HepG2 (cell line): ENCODE results near the gene TAP1. TPM values are rescaled to one million over a fixed set of nuclear protein-coding genes. Genes with fewer than 3 reads are reported as not detected.

Experiments used
- AGO2 ChIP-seq: fragments of 200-400 bp; formaldehyde crosslinking; optimal IDR thresholded peaks from 2 replicates; pipeline ENCODE3; 2017; ENCODE audit warnings: mild to moderate bottlenecking, low read depth, low read length, moderate library complexity
- DMTF1 ChIP-seq: sonication (generic); formaldehyde crosslinking; IDR thresholded peaks from 2 replicates; pipeline ENCODE4 v1.4.0; 2020; ENCODE audit warnings: mild to moderate bottlenecking, missing genetic modification reagents
- IKZF1 ChIP-seq: fragments of 450-650 bp; IDR thresholded peaks from 2 replicates; pipeline ENCODE4 v1.7.1; 2016
- LBX2 ChIP-seq: sonication (generic); formaldehyde crosslinking; IDR thresholded peaks from 2 replicates; pipeline ENCODE4 v1.5.0; 2020; ENCODE audit warnings: missing genetic modification reagents, mild to moderate bottlenecking, borderline replicate concordance
- MED8 ChIP-seq: sonication (generic); formaldehyde crosslinking; IDR thresholded peaks from 2 replicates; pipeline ENCODE4 v1.8.1; 2023; ENCODE audit warnings: mild to moderate bottlenecking, missing genetic modification reagents; ENCODE audit not compliant: insufficient replicate concordance
- MTA3 ChIP-seq: sonication (generic); formaldehyde crosslinking; IDR thresholded peaks from 2 replicates; pipeline ENCODE4 v1.4.0; 2020; ENCODE audit warnings: missing genetic modification reagents
- RXRB ChIP-seq: IDR thresholded peaks from 2 replicates; pipeline ENCODE4 v1.6.1; 2016; ENCODE audit warnings: borderline replicate concordance, missing genetic modification reagents, missing compliant biosample characterization
- SALL2 ChIP-seq: sonication (generic); formaldehyde crosslinking; IDR thresholded peaks from 2 replicates; pipeline ENCODE4 v1.8.1; 2023; ENCODE audit warnings: mild to moderate bottlenecking, missing genetic modification reagents, inconsistent platforms
- SCMH1 ChIP-seq: sonication (generic); formaldehyde crosslinking; IDR thresholded peaks from 2 replicates; pipeline ENCODE4 v1.9.0; 2021; ENCODE audit warnings: missing genetic modification reagents, mild to moderate bottlenecking, borderline replicate concordance
- ZNF142 ChIP-seq: sonication (generic); formaldehyde crosslinking; IDR thresholded peaks from 2 replicates; pipeline ENCODE4 v1.4.0; 2020; ENCODE audit warnings: missing genetic modification reagents
- ZNF468 ChIP-seq: sonication (generic); formaldehyde crosslinking; IDR thresholded peaks from 2 replicates; pipeline ENCODE4 v1.8.0; 2022; ENCODE audit warnings: mild to moderate bottlenecking, moderate library complexity, missing genetic modification reagents
- ZNF562 ChIP-seq: sonication (generic); formaldehyde crosslinking; IDR thresholded peaks from 2 replicates; pipeline ENCODE4 v1.8.0; 2022; ENCODE audit warnings: missing genetic modification reagents, borderline replicate concordance
- ZNF850 ChIP-seq: sonication (generic); formaldehyde crosslinking; conservative IDR thresholded peaks from 2 replicates; pipeline ENCODE4 v1.9.0; 2021; ENCODE audit warnings: mild to moderate bottlenecking, missing genetic modification reagents
- polyA plus RNA-seq, 8 experiments: library from polyadenylated mRNA; depleted of rRNA in 3 of 8; stranded (reverse) in 7 of 8; unstranded in 1 of 8; fragments of >200 nt; fragmentation: Illumina TruSeq in 4 of 8; extraction: Trizol in 4 of 8; gene quantifications; 2 replicates each; pipeline versions ENCODE4 v1.2.1 to v1.2.3, GENCODE V29; 2011 to 2016; ENCODE audit warnings: low read depth in 4 of 8, missing spikeins in 1 of 8, mixed read lengths in 1 of 8; ENCODE audit not compliant: insufficient read depth in 1 of 8
- total RNA-seq, 5 experiments: library from RNA; depleted of rRNA; stranded (reverse); fragments of >200 nt; fragmentation: Illumina TruSeq; extraction: Trizol; gene quantifications; 2 replicates each; pipeline ENCODE4 v1.2.3, GENCODE V29; 2016; ENCODE audit warnings: low read depth in 1 of 5
- TF ChIP-seq, protein P1 (sequence below): sonication (generic); formaldehyde crosslinking; IDR thresholded peaks from 2 replicates; pipeline ENCODE4 v1.8.0; 2022; ENCODE audit warnings: mild to moderate bottlenecking, missing genetic modification reagents, borderline replicate concordance
- TF ChIP-seq, protein P2 (sequence below): sonication (generic); formaldehyde crosslinking; IDR thresholded peaks from 2 replicates; pipeline ENCODE4 v1.5.1; 2020; ENCODE audit warnings: missing genetic modification reagents, mild to moderate bottlenecking, borderline replicate concordance

TAP1 gene
- total and polyA plus RNA-seq, 2 of the 13 experiments (the other 11 are each of a cell fraction or from before 2014, with no cell fraction given) = 31.2 to 52.2 TPM

DNA sequence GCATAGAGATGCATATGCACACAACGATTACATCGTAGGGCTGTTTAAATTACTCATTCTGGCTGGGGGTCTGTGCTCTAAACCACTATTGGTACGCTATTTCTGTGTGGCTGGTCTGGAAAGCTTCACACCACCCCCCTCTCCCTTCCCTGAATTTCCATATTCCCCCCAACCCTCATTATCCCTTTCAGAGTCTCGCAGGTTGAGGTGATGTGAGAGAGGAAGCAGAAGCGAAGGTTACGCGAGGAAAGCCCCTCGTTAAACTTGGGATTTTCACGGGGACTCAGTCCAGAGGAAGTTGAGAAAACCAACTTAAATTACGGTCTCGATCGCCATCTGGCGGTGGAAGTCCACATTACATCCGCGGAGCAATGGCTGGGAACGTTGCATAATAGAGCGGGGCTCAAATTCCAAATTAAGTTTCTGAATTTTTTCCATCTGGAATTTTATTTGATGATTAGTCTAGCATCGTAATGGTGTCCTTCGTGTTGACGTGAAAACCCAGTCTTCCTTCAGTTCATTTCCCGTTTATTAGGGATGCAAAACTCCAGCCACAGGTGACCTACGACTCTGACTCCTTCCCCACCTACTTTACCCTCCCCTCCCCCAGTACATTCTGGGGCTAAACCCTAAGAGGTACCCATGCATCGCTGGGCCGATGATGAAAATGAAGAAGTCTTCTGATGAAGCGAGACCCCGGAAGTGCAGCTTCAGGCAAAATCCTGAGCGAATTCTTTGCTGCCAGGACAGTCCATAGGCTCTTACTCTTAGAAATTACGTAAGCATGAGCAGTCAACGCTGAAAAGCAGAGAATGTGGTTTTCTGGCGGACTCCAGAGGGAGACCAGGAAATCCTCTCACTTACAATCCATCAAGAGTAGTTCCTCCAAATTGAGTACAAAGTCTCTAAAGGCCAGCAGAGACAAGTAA, 56.4 kb downstream of the TAP1 start (continued):
- TF ChIP-seq ZNF142 (CRISPR knock-in tag) = no peak
- no peak for TF ChIP-seq ZNF850 (CRISPR knock-in tag)
- no peak for TF ChIP-seq IKZF1
- TF ChIP-seq RXRB = no peak
- TF ChIP-seq, protein P1, sequence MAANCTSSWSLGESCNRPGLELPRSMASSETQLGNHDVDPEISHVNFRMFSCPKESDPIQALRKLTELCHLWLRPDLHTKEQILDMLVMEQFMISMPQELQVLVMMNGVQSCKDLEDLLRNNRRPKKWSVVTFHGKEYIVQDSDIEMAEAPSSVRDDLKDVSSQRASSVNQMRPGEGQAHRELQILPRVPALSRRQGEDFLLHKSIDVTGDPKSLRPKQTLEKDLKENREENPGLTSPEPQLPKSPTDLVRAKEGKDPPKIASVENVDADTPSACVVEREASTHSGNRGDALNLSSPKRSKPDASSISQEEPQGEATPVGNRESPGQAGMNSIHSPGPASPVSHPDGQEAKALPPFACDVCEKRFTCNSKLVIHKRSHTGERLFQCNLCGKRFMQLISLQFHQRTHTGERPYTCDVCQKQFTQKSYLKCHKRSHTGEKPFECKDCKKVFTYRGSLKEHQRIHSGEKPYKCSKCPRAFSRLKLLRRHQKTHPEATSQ (CRISPR knock-in tag) = no peak
- no peak for TF ChIP-seq SCMH1 (CRISPR knock-in tag)
- no peak for TF ChIP-seq SALL2 (CRISPR knock-in tag)
- TF ChIP-seq DMTF1 (CRISPR knock-in tag) = no peak
- TF ChIP-seq, protein P2, sequence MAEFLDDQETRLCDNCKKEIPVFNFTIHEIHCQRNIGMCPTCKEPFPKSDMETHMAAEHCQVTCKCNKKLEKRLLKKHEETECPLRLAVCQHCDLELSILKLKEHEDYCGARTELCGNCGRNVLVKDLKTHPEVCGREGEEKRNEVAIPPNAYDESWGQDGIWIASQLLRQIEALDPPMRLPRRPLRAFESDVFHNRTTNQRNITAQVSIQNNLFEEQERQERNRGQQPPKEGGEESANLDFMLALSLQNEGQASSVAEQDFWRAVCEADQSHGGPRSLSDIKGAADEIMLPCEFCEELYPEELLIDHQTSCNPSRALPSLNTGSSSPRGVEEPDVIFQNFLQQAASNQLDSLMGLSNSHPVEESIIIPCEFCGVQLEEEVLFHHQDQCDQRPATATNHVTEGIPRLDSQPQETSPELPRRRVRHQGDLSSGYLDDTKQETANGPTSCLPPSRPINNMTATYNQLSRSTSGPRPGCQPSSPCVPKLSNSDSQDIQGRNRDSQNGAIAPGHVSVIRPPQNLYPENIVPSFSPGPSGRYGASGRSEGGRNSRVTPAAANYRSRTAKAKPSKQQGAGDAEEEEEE = no peak
- no peak for TF ChIP-seq MED8 (CRISPR knock-in tag)
- TF ChIP-seq MTA3 = no peak
- no peak for TF ChIP-seq AGO2
- no peak for TF ChIP-seq LBX2 (CRISPR knock-in tag)
- TF ChIP-seq ZNF562 = no peak
- no peak for TF ChIP-seq ZNF468 (CRISPR knock-in tag)
